Upper lobe of left lung (tissue), 6 donors: Measurements from ENCODE around the gene MNAT1. TPM values are rescaled to one million over a fixed set of nuclear protein-coding genes. Genes with fewer than 3 reads are reported as not detected.

ENCODE experiments used
- ATAC-seq, 2 donors: fragments of 200-7000 bp; cut with Tn5 transposase; one replicate each; pipeline ENCODE4 v1.9.1; 2022; ENCODE audit warnings: mild to moderate bottlenecking in 2 of 2, moderate library complexity in 2 of 2; ENCODE audit not compliant: low FRiP score in 2 of 2
- DNase-seq, 2 donors: peaks; one replicate each; pipeline ENCODE4 v3.0.0-alpha.2; 2019 to 2020
- H3K27ac ChIP-seq, 4 donors: fragments of 200-600 bp; sonication (generic); one replicate each; pipeline ENCODE4 v1.5.1; 2016 to 2019
- H3K27me3 ChIP-seq, 4 donors: fragments of 200-600 bp; sonication (generic); one replicate each; pipeline ENCODE4 v1.5.1; 2017 to 2019
- H3K36me3 ChIP-seq, 4 donors: fragments of 200-600 bp; sonication (generic); one replicate each; pipeline ENCODE4 v1.5.1; 2016 to 2019
- H3K4me1 ChIP-seq, 4 donors: fragments of 200-600 bp; sonication (generic); one replicate each; pipeline ENCODE4 v1.5.1; 2018 to 2019
- H3K4me3 ChIP-seq, 4 donors: fragments of 200-600 bp; sonication (generic); one replicate each; pipeline ENCODE4 v1.5.1; 2017 to 2019; ENCODE audit warnings: mild to moderate bottlenecking in 2 of 4, moderate library complexity in 1 of 4
- H3K9me3 ChIP-seq, 4 donors: fragments of 200-600 bp; sonication (generic); one replicate each; pipeline ENCODE4 v1.5.1; 2018 to 2019
- EP300 ChIP-seq, 4 donors: sonication (generic); formaldehyde crosslinking; IDR thresholded peaks; one replicate each; pipeline ENCODE4 v1.5.1; 2017; ENCODE audit warnings: antibody characterized with exemption in 4 of 4, control low read depth in 2 of 4
- POLR2A ChIP-seq, 4 donors: fragments of 450-650 bp; IDR thresholded peaks; one replicate each; pipeline ENCODE4 v1.5.1; 2016 to 2017; ENCODE audit warnings: antibody characterized with exemption in 4 of 4, mild to moderate bottlenecking in 2 of 4
- POLR2AphosphoS5 ChIP-seq, 2 donors: sonication (generic); formaldehyde crosslinking; IDR thresholded peaks; one replicate each; pipeline ENCODE4 v1.5.1; 2017; ENCODE audit warnings: antibody characterized with exemption in 2 of 2
- WGBS, 2 donors: methylation state at CpG; one replicate each; pipeline ENCODE4 v1.1.5; 2017 to 2018; 5-methylcytosine and 5-hydroxymethylcytosine counted together
- total RNA-seq, 6 donors: library from RNA; depleted of rRNA in 4 of 6; stranded (reverse); fragments of >200 nt in 4 of 6; gene quantifications; one replicate each; pipeline versions ENCODE4 v1.1.0 to v1.2.1, GENCODE V29; 2016 to 2021
- TF ChIP-seq, protein P1 (sequence below), 6 experiments: fragments of 450-650 bp in 4 of 6; fragments of 200-600 bp in 2 of 6; sonication (generic) in 2 of 6; IDR thresholded peaks; one replicate each; pipeline ENCODE4 v1.5.1; 2016 to 2019; ENCODE audit warnings: antibody characterized with exemption in 6 of 6
- donor health status: DM: no; HTN: no; CAD: no; lungs with moderate emphysema.
- donor health status: DM: no; HTN: yes; CAD: no; lungs with severe emphysema.

The MNAT1 gene
- total RNA-seq, 6 donors from 2014 or later, result 15.3 to 66.0 (median 19.9) TPM

DNA sequence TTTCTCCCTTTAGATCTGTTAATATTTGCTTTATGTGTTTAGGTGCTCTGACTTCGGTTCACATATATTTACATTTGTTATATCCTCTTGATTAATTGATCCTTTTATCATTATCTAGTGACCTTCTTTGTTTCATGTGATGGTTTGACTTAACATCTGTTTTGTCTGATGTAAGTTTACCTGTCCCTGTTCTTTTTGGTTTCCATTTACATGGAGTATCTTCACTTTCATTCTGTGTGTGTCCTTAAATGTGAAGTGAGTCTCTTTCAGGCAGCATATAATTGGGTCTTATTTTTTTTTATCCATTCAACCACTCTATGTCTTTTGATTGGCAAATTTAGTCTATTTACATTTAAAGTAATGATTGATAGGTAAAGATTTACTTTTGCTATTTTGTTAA lies 222.1 kb downstream of the MNAT1 start:
- 88 to 91% methylated on average over 1 of the region's 1 CpG for WGBS, 2 donors
- H3K27ac ChIP-seq, result no peak overlapping the region
- ATAC-seq, result no peak

DNA sequence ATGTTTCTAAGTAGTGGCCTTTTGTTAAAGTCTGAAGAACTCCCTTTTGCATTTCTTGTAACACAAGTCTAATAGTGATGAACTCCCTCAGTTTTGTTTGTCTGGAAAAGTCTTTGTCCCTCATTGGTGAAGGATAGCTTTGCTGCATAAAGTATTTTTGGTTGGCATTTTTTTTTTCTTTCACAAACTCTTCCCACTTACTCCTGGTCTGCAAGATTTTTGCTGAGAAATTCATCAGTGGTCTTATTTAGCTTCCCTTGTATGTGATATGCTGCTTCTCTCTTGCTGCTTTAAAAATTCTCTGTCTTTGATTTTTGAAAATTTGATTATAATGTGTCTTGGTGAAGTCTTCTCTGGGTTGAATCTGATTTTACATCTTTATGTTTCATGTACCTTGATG lies 223.6 kb downstream of the MNAT1 start:
- Histone ChIP-seq H3K9me3 (peaks cover 18 to 35% (median 24%) of the 10 kb centered on the region in 4 donors), H3K4me3 (no peak overlapping the region), H3K4me1 (no peaks in the 10 kb centered on the region), H3K27me3 (no peaks in the 10 kb centered on the region), H3K27ac (no peak overlapping the region), H3K36me3 (no peaks in the 10 kb centered on the region)
- DNase-seq (no peak), ATAC-seq (no peak)
- TF ChIP-seq, protein P1, sequence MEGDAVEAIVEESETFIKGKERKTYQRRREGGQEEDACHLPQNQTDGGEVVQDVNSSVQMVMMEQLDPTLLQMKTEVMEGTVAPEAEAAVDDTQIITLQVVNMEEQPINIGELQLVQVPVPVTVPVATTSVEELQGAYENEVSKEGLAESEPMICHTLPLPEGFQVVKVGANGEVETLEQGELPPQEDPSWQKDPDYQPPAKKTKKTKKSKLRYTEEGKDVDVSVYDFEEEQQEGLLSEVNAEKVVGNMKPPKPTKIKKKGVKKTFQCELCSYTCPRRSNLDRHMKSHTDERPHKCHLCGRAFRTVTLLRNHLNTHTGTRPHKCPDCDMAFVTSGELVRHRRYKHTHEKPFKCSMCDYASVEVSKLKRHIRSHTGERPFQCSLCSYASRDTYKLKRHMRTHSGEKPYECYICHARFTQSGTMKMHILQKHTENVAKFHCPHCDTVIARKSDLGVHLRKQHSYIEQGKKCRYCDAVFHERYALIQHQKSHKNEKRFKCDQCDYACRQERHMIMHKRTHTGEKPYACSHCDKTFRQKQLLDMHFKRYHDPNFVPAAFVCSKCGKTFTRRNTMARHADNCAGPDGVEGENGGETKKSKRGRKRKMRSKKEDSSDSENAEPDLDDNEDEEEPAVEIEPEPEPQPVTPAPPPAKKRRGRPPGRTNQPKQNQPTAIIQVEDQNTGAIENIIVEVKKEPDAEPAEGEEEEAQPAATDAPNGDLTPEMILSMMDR (IDR thresholded peaks at IDR 0.05), result no peak
- no peak for TF ChIP-seq POLR2A (IDR thresholded peaks at IDR 0.05)
- TF ChIP-seq EP300 (IDR thresholded peaks at IDR 0.05), result no peak
- TF ChIP-seq POLR2AphosphoS5 (IDR thresholded peaks at IDR 0.05), result no peak

More for the DNA sequence above, 222.1 kb downstream of the MNAT1 start:
- TF ChIP-seq, protein P1 (IDR thresholded peaks at IDR 0.05), result no peak
- no peak for TF ChIP-seq POLR2A (IDR thresholded peaks at IDR 0.05)
- no peak for TF ChIP-seq EP300 (IDR thresholded peaks at IDR 0.05)
- no peak for TF ChIP-seq POLR2AphosphoS5 (IDR thresholded peaks at IDR 0.05)
- Histone ChIP-seq H3K27me3 (no peaks in the 10 kb centered on the region), H3K9me3 (peaks cover 18 to 35% (median 24%) of the 10 kb centered on the region in 4 donors), H3K36me3 (no peaks in the 10 kb centered on the region), H3K4me3 (no peak overlapping the region), H3K4me1 (no peaks in the 10 kb centered on the region)
- DNase-seq, result no peak

DNA sequence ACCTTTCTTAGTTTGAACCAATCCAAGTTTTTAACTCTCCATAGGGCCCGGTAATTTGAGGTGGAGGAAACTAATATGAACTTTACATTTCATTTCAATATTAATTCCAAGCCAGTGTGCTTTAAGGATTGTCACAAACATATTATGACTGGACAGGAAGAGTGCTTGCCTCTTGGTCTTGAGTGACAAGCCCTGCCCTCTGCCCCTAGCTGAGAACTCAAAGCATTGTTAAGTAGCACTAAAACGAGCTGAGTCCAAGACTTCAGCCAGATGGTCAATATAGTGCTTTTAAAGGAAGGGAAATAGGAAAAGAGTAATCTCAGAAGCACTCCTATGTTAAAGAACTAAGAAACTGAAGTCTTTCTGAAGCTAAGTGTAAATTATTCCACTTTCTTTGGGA lies 229.2 kb downstream of the MNAT1 start:
- no peak overlapping the region for H3K27ac ChIP-seq
- WGBS, 2 donors, result 58 to 64% methylated on average over 2 of the region's 2 CpGs

DNA sequence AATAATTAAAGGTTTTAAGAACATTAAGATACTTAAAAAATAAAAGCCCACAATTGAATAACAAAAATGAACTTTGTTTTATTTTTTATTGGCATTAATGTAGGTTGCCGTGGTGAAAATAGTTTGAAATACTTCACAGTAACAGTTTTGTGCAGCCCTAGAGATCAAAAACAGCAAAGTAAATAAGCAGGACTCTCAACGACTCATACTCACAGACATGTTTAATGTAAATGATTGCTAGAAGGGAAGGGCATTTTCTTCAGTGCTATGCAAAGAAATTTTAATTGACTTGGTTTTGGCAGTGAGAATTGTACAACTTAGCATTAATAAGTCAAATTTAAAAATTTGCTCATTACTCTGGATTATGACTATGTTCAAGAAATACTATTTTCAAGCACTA lies 230.3 kb downstream of the MNAT1 start:
- Histone ChIP-seq H3K36me3 (no peaks in the 10 kb centered on the region), H3K9me3 (peaks cover 0 to 3% (median 0%) of the 10 kb centered on the region in 4 donors), H3K4me1 (no peaks in the 10 kb centered on the region), H3K4me3 (no peak overlapping the region), H3K27me3 (no peaks in the 10 kb centered on the region), H3K27ac (no peak overlapping the region)
- TF ChIP-seq, protein P1 (IDR thresholded peaks at IDR 0.05), result no peak
- TF ChIP-seq POLR2A (IDR thresholded peaks at IDR 0.05) (no peak), EP300 (IDR thresholded peaks at IDR 0.05) (no peak), POLR2AphosphoS5 (IDR thresholded peaks at IDR 0.05) (no peak)
- DNase-seq, result no peak
- WGBS, 2 donors, result 60 to 61% methylated on average over 2 of the region's 2 CpGs
- ATAC-seq, result no peak

More for the DNA sequence above, 229.2 kb downstream of the MNAT1 start:
- Histone ChIP-seq H3K4me1 (no peaks in the 10 kb centered on the region), H3K36me3 (no peaks in the 10 kb centered on the region), H3K9me3 (peaks cover 0 to 8% (median 3%) of the 10 kb centered on the region in 4 donors), H3K4me3 (no peak overlapping the region), H3K27me3 (no peaks in the 10 kb centered on the region)
- DNase-seq (no peak), ATAC-seq (no peak)
- TF ChIP-seq POLR2AphosphoS5 (IDR thresholded peaks at IDR 0.05) (no peak), EP300 (IDR thresholded peaks at IDR 0.05) (no peak), POLR2A (IDR thresholded peaks at IDR 0.05) (no peak)
- TF ChIP-seq, protein P1 (IDR thresholded peaks at IDR 0.05), result no peak

DNA sequence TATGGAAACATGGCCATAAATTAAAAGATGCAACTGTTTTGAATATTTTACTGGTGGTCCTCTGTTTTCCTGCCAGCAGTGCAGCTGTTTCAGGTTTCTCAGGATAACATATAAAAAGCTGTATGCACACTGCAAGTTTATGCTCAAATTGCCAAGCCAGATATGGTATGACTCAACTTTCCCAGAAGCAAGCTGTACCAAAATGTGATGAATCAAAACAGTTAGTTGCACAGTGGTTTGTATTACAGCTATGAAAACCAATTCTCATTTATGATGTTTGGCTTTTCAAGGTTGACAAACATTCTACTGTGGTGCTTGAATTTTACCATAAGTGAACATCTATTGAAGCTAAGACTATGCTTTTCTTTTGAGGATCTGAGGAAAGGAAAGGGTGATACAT lies 230.8 kb downstream of the MNAT1 start:
- DNase-seq, result no peak
- no peaks in the 10 kb centered on the region for H3K27me3 ChIP-seq
- H3K27ac ChIP-seq, result no peak overlapping the region
- H3K36me3 ChIP-seq, result no peaks in the 10 kb centered on the region
- TF ChIP-seq, protein P1 (IDR thresholded peaks at IDR 0.05), result no peak
- TF ChIP-seq POLR2A (IDR thresholded peaks at IDR 0.05) (no peak), EP300 (IDR thresholded peaks at IDR 0.05) (no peak), POLR2AphosphoS5 (IDR thresholded peaks at IDR 0.05) (no peak)
- no peaks in the 10 kb centered on the region for H3K9me3 ChIP-seq
- no peak overlapping the region for H3K4me3 ChIP-seq
- no peaks in the 10 kb centered on the region for H3K4me1 ChIP-seq
- ATAC-seq, result no peak
